Common myeloid progenitor, CD34-positive (primary cell): Measurements from ENCODE around the gene AKT1.
"Not testable (repeated sequence)": the region's sequence is repeated elsewhere in the genome, so short reads cannot be mapped to it uniquely, and the experiment has no call there.

Source experiments
- CTCF ChIA-PET: fragments of 350-600 bp; sonication (Branson Sonifier 250); formaldehyde crosslinking; loops from one replicate; lab custom pipeline; 2021; ENCODE audit warnings: antibody characterized with exemption; lab: Charles Lee
- POLR2A ChIA-PET: fragments of 350-600 bp; sonication (Branson Sonifier 250); formaldehyde crosslinking; loops from one replicate; lab custom pipeline; 2021; ENCODE audit warnings: antibody characterized with exemption; lab: Charles Lee
- DNase-seq, 3 donors: peaks; one replicate each; pipeline versions ENCODE4 v3.0.0 to v3.0.0-alpha.2; 2013
- H3K27ac ChIP-seq, 2 experiments: 1 replicate in 1 of 2; 2 replicates in 1 of 2; pipeline ENCODE4 v1.7.0; 2013; ENCODE audit warnings: inconsistent platforms in 2 of 2, low read length in 2 of 2, mild to moderate bottlenecking in 2 of 2, low read depth in 1 of 2, moderate library complexity in 1 of 2; ENCODE audit not compliant: severe bottlenecking in 2 of 2, insufficient read depth in 1 of 2, poor library complexity in 1 of 2
- H3K27me3 ChIP-seq, 5 experiments: replicated peaks in 2 of 5; 1 replicate in 3 of 5; 2 replicates in 2 of 5; pipeline versions ENCODE4 v1.6.1 to v1.7.0; 2013; ENCODE audit warnings: low read length in 4 of 5, mild to moderate bottlenecking in 2 of 5, moderate library complexity in 2 of 5, inconsistent platforms in 1 of 5; ENCODE audit not compliant: insufficient read depth in 5 of 5, control insufficient read depth in 4 of 5
- H3K36me3 ChIP-seq, 4 experiments: 1 replicate in 2 of 4; 2 replicates in 2 of 4; pipeline versions ENCODE4 v1.6.1 to v1.7.0; 2013; ENCODE audit warnings: low read length in 3 of 4, control low read depth in 1 of 4, mild to moderate bottlenecking in 1 of 4; ENCODE audit not compliant: control insufficient read depth in 4 of 4, insufficient read depth in 4 of 4
- H3K4me1 ChIP-seq, 4 experiments: 1 replicate in 3 of 4; 2 replicates in 1 of 4; pipeline versions ENCODE4 v1.6.1 to v1.7.1; 2013; ENCODE audit warnings: low read length in 3 of 4, mild to moderate bottlenecking in 3 of 4, control low read depth in 1 of 4, inconsistent platforms in 1 of 4, moderate library complexity in 1 of 4; ENCODE audit not compliant: control insufficient read depth in 4 of 4, insufficient read depth in 4 of 4; ENCODE audit errors: control extremely low read depth in 1 of 4
- H3K4me3 ChIP-seq, 7 experiments: 1 replicate in 4 of 7; 2 replicates in 3 of 7; pipeline versions ENCODE4 v1.5.1 to v1.7.0; 2013; ENCODE audit warnings: mild to moderate bottlenecking in 7 of 7, low read length in 6 of 7, moderate library complexity in 6 of 7, inconsistent platforms in 2 of 7, low read depth in 2 of 7, control low read depth in 1 of 7; ENCODE audit not compliant: insufficient read depth in 4 of 7, control insufficient read depth in 1 of 7; ENCODE audit errors: extremely low read depth in 1 of 7
- H3K9me3 ChIP-seq, 5 experiments: 1 replicate in 4 of 5; 2 replicates in 1 of 5; pipeline versions ENCODE4 v1.6.1 to v1.7.1; 2013; ENCODE audit warnings: low read length in 4 of 5, mild to moderate bottlenecking in 2 of 5, inconsistent platforms in 1 of 5, low read depth in 1 of 5, moderate library complexity in 1 of 5; ENCODE audit not compliant: control insufficient read depth in 4 of 5, insufficient read depth in 2 of 5; ENCODE audit errors: control extremely low read depth in 1 of 5
- WGBS: methylation state at CpG from one replicate; pipeline ENCODE4 v1.1.5; 2013; ENCODE audit not compliant: insufficient coverage; 5-methylcytosine and 5-hydroxymethylcytosine counted together

AKT1 gene

GRCh38 chr14:104730487-104730886 is 65.1 kb downstream of the AKT1 start:
- no peak overlapping the region for H3K27ac ChIP-seq
- H3K4me1 ChIP-seq, result peaks cover 0 to under 1% (median 0%) of the 10 kb centered on the region in 4 experiments
- ChIA-PET POLR2A (no interaction called here), CTCF (interaction anchor here (1.1 kb wide), 1 partner anchor 95 kb away, joined by 3 read pairs; no protein-coding TSS in a partner anchor)
- DNase-seq, result no peak
- no peaks in the 10 kb centered on the region for H3K27me3 ChIP-seq
- 94% methylated on average over 5 of the region's 5 CpGs for WGBS
- H3K4me3 ChIP-seq, result no peak overlapping the region
- H3K36me3 ChIP-seq, result no peaks in the 10 kb centered on the region
- H3K9me3 ChIP-seq, result no peaks in the 10 kb centered on the region

GRCh38 chr14:104729835-104730181 is 65.7 kb downstream of the AKT1 start:
- Histone ChIP-seq H3K27me3 (peaks cover 0 to under 1% (median 0%) of the 10 kb centered on the region in 5 experiments), H3K4me3 (no peak overlapping the region), H3K4me1 (peaks cover 0 to 6% (median 4%) of the 10 kb centered on the region in 4 experiments), H3K9me3 (no peaks in the 10 kb centered on the region), H3K27ac (no peak overlapping the region), H3K36me3 (no peaks in the 10 kb centered on the region)
- DNase-seq, result no peak
- WGBS, result 87% methylated on average over 4 of the region's 16 CpGs
- ChIA-PET CTCF (interaction anchor here (1.1 kb wide), 1 partner anchor 96 kb away, joined by 3 read pairs; no protein-coding TSS in a partner anchor), POLR2A (no interaction called here)

- CTCF ChIA-PET, DNase-seq, H3K9me3 ChIP-seq, H3K36me3 ChIP-seq, POLR2A ChIA-PET, H3K27me3 ChIP-seq, H3K27ac ChIP-seq, H3K4me3 ChIP-seq: not testable (repeated sequence)
- WGBS, result 96% methylated on average over 17 of the region's 73 CpGs
- H3K4me1 ChIP-seq, result peaks cover 0 to 11% (median 8%) of the 10 kb centered on the region in 4 experiments
Measured at GRCh38 chr14:104729176-104729834, 66.2 kb downstream of the AKT1 start.

GRCh38 chr14:104728631-104729030 is 66.9 kb downstream of the AKT1 start:
- WGBS, result 97% methylated on average over 14 of the region's 17 CpGs
- ChIA-PET POLR2A (no interaction called here), CTCF (interaction anchor here (1.2 kb wide), 1 partner anchor 8 kb away, joined by 3 read pairs; no protein-coding TSS in a partner anchor)
- Histone ChIP-seq H3K9me3 (no peaks in the 10 kb centered on the region), H3K4me3 (no peak overlapping the region), H3K36me3 (no peaks in the 10 kb centered on the region), H3K27me3 (peaks cover 0 to 3% (median 0%) of the 10 kb centered on the region in 5 experiments), H3K27ac (no peak overlapping the region), H3K4me1 (peaks cover 0 to 14% (median 10%) of the 10 kb centered on the region in 4 experiments)
- DNase-seq, result no peak

- no peak for DNase-seq
- Histone ChIP-seq H3K27ac (no peak overlapping the region), H3K4me3 (no peak overlapping the region), H3K4me1 (peaks cover 0 to 17% (median 12%) of the 10 kb centered on the region in 4 experiments), H3K27me3 (peaks cover 0 to 3% (median 0%) of the 10 kb centered on the region in 5 experiments), H3K36me3 (no peaks in the 10 kb centered on the region), H3K9me3 (no peaks in the 10 kb centered on the region)
- 97% methylated on average over 19 of the region's 21 CpGs for whole genome bisulfite sequencing
- ChIA-PET POLR2A (no interaction called here), CTCF (interaction anchor here (1.2 to 5.4 kb wide), 5 partner anchors 9 to 50 kb away, joined by 3 to 31 read pairs (median 6); no protein-coding TSS in a partner anchor)
Measured at GRCh38 chr14:104726600-104727451, 68.7 kb downstream of the AKT1 start.

GRCh38 chr14:104725772-104726548 is 69.6 kb downstream of the AKT1 start:
- ChIA-PET POLR2A (no interaction called here), CTCF (interaction anchor here (0.6 to 5.4 kb wide), 8 partner anchors 8 to 49 kb away, joined by 3 to 31 read pairs (median 6); partner anchors contain the start of gene SIVA1)
- Histone ChIP-seq H3K4me3 (no peak overlapping the region), H3K27ac (no peak overlapping the region), H3K27me3 (peaks cover 0 to 3% (median 0%) of the 10 kb centered on the region in 5 experiments), H3K9me3 (no peaks in the 10 kb centered on the region), H3K36me3 (peaks cover 0 to 2% (median 0%) of the 10 kb centered on the region in 4 experiments), H3K4me1 (peaks cover 0 to 17% (median 12%) of the 10 kb centered on the region in 4 experiments)
- 93% methylated on average over 13 of the region's 25 CpGs for WGBS
- DNase-seq, result no peak
